Eye (tissue), 1 donor: ENCODE data around the gene PCCB.
"Not testable (repeated sequence)": the region's sequence is repeated elsewhere in the genome, so short reads cannot be mapped to it uniquely, and the experiment has no call there.

Source experiments
- DNase-seq: peaks from one replicate; pipeline ENCODE4 v3.0.0-alpha.2; 2015

Gene PCCB

GRCh38 chr3:136330900-136331299 is 80.8 kb downstream of the PCCB start:
- DNase-seq = no peak

- no peak for DNase-seq
Observed at GRCh38 chr3:136332302-136332701, 82.2 kb downstream of the PCCB start.

GRCh38 chr3:136332776-136333175 is 82.6 kb downstream of the PCCB start:
- DNase-seq = no peak

- DNase-seq = no peak
Observed at GRCh38 chr3:136334209-136334608, 84.1 kb downstream of the PCCB start.

- DNase-seq = not testable (repeated sequence)
Observed at GRCh38 chr3:136334726-136335125, 84.6 kb downstream of the PCCB start.

GRCh38 chr3:136336329-136337100 is 86.4 kb downstream of the PCCB start:
- no peak for DNase-seq

GRCh38 chr3:136343446-136343845 is 93.3 kb downstream of the PCCB start:
- no peak for DNase-seq

GRCh38 chr3:136343873-136344555 is 93.9 kb downstream of the PCCB start:
- peak; percentile 34 for DNase-seq

- DNase-seq = no peak
Observed at GRCh38 chr3:136346486-136346885, 96.3 kb downstream of the PCCB start.

GRCh38 chr3:136350132-136350531 is 100.0 kb downstream of the PCCB start:
- no peak for DNase-seq

- no peak for DNase-seq
Observed at GRCh38 chr3:136350557-136350956, 100.4 kb downstream of the PCCB start.

- no peak for DNase-seq
Observed at GRCh38 chr3:136351351-136351750, 101.2 kb downstream of the PCCB start.

- no peak for DNase-seq
Observed at GRCh38 chr3:136351905-136352304, 101.8 kb downstream of the PCCB start.

- DNase-seq = no peak
Observed at GRCh38 chr3:136353461-136353860, 103.3 kb downstream of the PCCB start.

- DNase-seq = no peak
Observed at GRCh38 chr3:136366289-136366688, 116.1 kb downstream of the PCCB start.

GRCh38 chr3:136375800-136376199 is 125.7 kb downstream of the PCCB start:
- DNase-seq = not testable (repeated sequence)

GRCh38 chr3:136377508-136377907 is 127.4 kb downstream of the PCCB start:
- DNase-seq = peak; percentile 17

- DNase-seq = no peak
Observed at GRCh38 chr3:136378011-136378410, 127.9 kb downstream of the PCCB start.
